Fibroblast of skin of scalp (primary cell): ENCODE measurements around the gene ACE2.
A peak's percentile ranks its signal among the peaks of the same experiment; 100 is the strongest.

ENCODE experiments used
- DNase-seq: peaks from one replicate; pipeline ENCODE4 v3.0.0-alpha.2; 2013

Gene ACE2

DNA sequence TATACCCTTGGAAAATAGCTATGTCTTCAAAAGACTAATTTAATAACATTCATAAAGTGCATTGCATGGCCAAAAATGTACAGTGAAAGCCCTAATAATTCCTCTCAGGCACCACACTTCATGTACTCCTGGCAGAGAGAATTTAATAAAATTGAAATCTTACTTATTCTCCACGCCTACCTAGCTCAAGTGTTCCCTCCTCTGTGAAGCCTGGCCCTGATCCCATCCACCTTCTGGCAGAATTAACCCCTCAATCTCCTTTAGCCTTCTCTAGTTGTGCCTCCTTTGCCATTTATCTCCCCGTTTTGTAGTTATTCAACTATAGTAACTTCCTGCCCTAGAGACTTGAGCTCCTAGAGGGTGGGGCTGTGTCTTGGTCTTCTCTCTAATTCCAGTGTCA, 26.7 kb downstream of the ACE2 start:
- no peak for DNase-seq

- DNase-seq: no peak
These were observed 30.6 kb downstream of the ACE2 start for GRCh38 chrX:15570145-15570544.

GRCh38 chrX:15567886-15568616, 32.7 kb downstream of the ACE2 start:
- no peak for DNase-seq

DNA sequence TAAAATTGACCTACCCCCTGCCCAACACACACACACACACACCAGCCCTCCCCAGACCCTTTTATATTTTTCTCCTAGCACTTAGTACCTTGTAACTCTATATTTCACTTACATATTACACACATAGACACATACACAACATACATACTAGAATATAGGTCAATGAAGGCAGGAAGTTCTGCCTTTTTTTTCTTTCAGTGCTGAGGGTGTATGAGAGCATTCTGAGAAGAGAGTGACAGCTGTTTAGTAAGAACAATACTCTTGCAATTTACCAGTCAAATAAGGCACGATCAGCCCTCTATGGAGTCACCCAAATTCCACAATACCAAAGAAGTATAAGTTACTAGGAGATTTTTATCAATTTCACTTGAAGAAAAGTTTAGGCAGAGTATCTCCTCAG, 33.5 kb downstream of the ACE2 start:
- DNase-seq: no peak

GRCh38 chrX:15566244-15566643, 34.5 kb downstream of the ACE2 start:
- DNase-seq: no peak

- DNase-seq: peak; percentile 43
These were observed 35.7 kb downstream of the ACE2 start for GRCh38 chrX:15564981-15565579.

DNA sequence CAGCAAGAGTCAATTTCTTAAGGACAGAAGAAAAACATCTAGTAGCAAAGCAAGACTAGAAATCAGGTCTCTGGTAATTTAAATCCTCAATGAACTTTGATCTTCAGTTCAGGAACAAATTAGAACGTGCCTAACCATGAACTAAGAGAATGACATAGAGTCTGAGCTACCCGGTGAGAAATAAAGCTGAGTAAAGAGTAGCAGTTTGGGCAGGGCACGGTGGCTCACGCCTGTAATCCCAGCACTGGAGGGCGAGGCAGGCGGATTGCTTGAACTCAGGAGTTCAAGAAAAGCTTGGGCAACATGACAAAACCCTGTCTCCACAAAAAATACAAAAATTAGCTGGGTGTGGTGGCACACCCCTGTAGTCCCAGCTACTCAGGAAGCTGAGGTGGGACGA, 37.7 kb downstream of the ACE2 start:
- no peak for DNase-seq

- DNase-seq: no peak
These were observed 39.8 kb downstream of the ACE2 start for GRCh38 chrX:15560924-15561323.

DNA sequence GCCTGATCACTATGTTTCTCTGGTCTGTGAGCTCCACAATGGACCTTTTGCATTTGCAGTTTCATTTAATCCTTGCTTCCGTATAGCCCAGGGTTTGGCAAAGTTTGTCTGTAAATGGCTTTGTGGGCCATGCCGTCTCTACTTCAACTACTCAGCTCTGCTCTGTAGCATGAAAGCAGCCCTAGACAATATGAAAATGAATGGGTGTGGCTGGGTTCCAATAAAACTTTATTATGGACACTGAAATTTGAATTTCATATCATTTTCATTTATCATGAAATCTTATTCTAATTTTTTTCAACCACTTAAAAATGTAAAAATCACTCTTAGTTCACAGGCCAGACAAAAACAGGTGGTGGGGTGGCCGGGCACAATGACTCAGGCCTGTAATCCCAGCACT, 41.5 kb downstream of the ACE2 start:
- DNase-seq: no peak

DNA sequence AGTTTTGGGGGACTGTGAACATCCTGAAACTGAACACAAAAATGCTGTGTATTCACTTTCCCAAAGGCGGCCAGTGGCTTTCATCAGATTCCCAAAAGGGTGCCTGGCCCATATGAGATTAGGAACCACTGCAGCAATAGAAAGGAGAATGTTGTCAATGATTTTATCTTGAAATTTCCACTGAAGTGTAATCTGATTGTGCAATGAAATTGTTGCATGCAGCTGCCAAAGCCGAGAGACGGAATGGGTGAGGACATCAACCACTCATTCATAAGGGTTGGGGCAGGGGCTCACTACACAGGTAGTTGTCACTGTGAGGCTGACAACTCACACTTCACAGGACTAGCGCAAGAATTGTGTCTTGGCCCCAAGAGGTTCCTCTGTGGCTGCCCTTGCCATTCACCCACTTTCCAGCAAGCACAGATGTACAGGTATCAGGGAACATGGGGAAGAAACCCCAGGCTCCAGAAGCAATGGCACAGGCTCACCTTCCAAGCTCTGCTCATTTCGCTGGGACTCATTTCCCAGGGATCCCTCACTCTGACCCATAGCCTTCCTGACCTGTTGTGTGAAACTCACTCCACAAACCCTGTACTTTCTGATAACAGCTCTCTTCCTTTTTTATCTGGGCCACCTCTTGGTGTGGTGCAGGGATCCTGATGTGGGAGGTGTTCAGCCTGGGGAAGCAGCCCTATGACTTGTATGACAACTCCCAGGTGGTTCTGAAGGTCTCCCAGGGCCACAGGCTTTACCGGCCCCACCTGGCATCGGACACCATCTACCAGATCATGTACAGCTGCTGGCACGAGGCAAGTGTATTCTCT, 51.4 kb downstream of the ACE2 start:
- no peak for DNase-seq

- no peak for DNase-seq
These were observed 53.4 kb downstream of the ACE2 start for GRCh38 chrX:15547356-15547755.

GRCh38 chrX:15546745-15547144, 54.0 kb downstream of the ACE2 start:
- DNase-seq: no peak

DNA sequence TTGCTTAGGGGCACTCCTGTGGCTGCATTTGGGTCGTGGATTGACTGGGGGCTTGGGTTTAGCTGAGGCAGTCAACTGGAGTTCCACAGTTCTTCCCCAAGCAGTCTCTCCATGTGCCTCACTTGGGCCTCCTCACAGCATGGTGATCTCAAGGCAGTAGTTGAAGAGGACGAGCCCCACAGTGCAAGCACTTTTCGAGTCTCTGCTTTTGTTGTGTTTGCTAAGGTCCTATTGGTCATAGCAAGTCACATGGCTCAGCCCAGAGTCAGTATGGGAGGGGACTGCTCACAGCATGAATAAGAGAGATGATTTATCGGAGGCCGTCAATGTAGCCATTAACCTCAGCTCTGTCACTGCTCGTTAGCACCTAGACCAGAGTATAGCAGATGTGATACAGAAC, 70.4 kb downstream of the ACE2 start:
- DNase-seq: no peak

DNA sequence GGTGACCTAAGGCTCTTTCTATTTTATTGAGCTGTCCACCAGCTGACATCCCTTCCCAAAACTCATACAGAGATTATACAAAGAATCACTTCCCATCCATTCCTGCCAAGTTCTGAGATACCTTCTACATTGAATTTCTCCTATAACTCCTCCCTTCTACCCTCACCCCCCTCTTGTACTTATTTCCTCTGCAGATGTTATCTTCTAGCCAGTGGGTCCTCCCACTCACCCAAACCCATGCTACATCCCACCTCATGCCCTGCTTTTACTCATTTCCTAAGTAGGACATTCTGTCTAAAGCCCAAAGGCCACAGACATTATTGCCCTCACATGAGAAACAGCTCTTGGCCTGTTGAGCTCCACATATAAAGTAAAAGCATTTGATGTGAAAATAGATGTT, 71.6 kb downstream of the ACE2 start:
- no peak for DNase-seq

DNA sequence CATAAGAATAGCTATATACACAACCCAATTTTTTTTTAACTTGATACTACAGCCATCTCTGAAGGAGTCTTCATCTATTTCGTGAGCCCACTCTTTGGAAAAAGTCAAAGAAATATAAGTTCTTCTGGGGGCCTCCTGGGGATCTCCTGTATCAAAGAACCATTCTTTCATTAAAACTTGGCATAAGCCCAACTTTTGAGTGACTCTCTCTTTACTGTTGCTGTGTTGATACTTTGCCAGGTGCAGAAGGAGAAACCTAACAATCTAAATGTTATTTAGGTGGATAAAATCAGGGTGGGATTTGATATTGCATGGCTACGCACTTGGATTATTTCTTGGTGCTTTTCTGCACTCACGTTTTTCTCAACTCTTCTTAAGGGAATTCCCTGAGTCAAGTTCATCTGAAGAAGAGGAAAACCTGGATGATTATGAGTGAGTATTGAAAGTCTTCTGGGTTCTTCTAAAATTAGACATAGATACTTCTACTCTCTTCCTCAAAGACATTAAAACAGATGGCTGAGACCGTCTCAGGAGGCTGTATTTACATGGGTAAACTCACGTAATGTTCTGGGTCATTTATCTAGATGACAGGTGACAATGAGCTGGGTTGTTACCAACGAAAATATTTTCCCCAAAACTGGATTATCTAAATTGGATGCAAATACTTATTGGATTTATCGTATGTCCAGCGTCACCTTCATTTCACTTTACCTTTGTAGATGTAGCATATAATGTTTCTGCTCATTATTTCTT, 74.9 kb downstream of the ACE2 start:
- DNase-seq: no peak

DNA sequence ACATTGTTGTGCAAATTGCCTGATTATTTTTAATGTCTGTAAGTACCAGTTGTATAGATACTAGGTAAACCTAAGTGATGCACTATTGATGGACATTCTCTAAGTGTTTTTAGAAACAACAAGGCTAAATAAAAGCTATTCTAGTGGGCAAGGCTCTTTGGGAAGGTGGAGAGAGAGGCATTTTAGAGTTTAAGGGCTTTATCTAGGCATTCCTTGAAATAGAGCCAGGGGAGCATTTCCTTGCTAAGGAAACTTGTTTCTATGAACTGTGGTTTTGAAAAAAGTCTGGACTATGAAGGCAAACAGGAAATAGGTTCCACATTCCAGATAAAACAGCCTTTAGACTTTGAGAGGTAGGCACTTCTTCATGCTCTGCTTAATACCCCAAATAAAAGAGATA, 76.3 kb downstream of the ACE2 start:
- peak; percentile 6 for DNase-seq

DNA sequence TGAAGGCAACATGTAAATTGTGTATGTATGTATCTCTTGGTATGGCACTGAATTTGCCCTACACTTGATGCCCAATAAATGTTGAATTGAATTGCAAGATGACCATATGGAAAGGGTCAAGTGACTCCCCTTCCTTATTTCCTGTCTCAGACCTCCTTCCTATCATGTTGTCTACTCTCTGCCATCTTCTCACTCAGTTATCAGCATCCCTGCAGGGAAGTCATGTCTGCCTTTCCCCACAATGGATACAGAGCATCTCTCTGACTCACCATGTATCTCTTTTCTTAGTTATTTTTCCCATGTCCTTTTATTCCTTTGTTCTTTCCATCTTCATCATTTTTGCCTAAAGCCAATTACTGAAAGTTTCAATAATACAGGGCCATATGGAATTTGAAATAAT, 77.7 kb downstream of the ACE2 start:
- DNase-seq: no peak

DNA sequence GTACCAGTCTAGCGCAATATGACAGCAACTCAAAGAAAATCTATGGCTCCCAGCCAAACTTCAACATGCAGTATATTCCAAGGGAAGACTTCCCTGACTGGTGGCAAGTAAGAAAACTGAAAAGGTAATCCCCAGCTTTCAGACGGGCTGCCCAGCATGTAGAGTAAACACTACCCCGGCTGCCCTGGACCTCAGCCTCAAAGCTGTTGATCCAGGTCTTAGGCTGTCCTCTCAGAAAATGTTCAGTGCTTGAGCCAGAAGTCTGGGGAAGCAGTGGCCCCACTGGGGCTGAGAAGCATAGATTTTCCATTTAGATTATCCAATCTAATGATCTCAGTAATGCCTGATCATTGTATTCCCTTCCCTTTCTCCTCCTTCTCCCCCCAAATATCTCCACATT, 78.3 kb downstream of the ACE2 start:
- DNase-seq: no peak

DNA sequence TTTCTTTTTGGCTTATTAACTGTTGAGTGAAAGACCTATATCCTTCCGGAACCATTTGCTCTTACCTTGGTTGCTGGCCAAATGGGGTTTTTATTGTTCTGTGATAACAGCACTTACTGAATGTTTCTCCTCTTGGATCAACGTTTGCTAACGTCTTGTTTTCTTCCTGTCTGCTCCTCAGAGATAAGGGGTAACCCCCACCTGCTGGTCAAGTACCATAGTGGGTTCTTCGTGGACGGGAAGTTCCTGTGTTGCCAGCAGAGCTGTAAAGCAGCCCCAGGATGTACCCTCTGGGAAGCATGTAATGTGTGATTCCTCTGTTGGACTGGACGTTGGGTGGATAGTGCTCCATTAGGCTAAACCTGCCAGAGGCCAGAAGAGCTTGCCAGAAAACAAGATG, 84.8 kb downstream of the ACE2 start:
- no peak for DNase-seq

GRCh38 chrX:15514279-15514678, 86.5 kb downstream of the ACE2 start:
- DNase-seq: no peak

- peak; percentile 4 for DNase-seq
These were observed 88.3 kb downstream of the ACE2 start for GRCh38 chrX:15512401-15512965.

GRCh38 chrX:15511563-15511962, 89.2 kb downstream of the ACE2 start:
- no peak for DNase-seq
